ENCODE results near the gene SYTL3.

DNA sequence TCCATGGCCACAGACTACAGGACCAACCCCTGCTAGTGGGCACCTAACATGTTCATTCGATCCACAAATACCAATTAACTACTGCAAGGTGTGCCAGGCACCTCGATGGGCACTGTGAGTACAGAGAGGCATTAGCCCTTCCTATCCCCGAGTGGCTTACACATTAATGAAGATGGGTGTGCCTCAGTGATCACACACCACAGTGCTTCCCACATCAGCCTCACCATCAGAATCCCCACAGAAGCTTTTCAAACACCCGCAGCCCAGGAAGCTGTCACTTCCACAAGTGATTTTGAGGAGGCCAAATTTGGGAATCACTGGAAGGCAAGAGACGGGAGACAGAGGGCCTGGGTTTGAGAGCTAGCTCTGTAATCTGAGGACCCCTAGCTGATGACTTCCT is 145.7 kb downstream of the SYTL3 start:
- TF ChIP-seq SUZ12 (IDR thresholded peaks at IDR 0.05; ENCODE audit: extremely low read depth, insufficient read depth, insufficient read length), result no peak
- no peak for TF ChIP-seq ZNF274 (IDR thresholded peaks at IDR 0.05; ENCODE audit: low read depth, low read length)
- TF ChIP-seq YY1 (IDR thresholded peaks at IDR 0.05; ENCODE audit: insufficient read depth, insufficient read length), result no peak

Data from NT2/D1 (cell line).